PC-9 (cell line): Measurements from ENCODE around the gene SEMA5A. TPM values are rescaled to one million over a fixed set of nuclear protein-coding genes. Genes with fewer than 3 reads are reported as not detected.

Source experiments
- BruUV-seq: library from RNA; stranded (reverse); fragments of 400-500 nt; replicated peaks from 2 replicates; lab custom pipeline; 2021; lab: Mats Ljungman, UMichigan
- CTCF ChIA-PET: fragments of 300-600 bp; sonication (Branson Sonifier 250); formaldehyde crosslinking; loops from one replicate; lab custom pipeline; 2022; ENCODE audit warnings: antibody characterized with exemption; lab: Charles Lee
- POLR2A ChIA-PET: fragments of 300-600 bp; sonication (Branson Sonifier 250); formaldehyde crosslinking; loops from one replicate; lab custom pipeline; 2022; ENCODE audit warnings: antibody characterized with exemption; ENCODE audit not compliant: unreplicated experiment; lab: Charles Lee
- DNase-seq, 2 experiments: peaks; one replicate each; pipeline versions ENCODE4 v3.0.0 to v3.0.0-alpha.2; 2015 to 2022; ENCODE audit warnings: mixed read lengths in 1 of 2
- H2AFZ ChIP-seq: fragments of 200-600 bp; sonication (generic); 2 replicates; pipeline ENCODE4 v1.8.1; 2017; ENCODE audit warnings: antibody characterized with exemption
- H3F3A ChIP-seq: fragments of 200-600 bp; sonication (generic); 2 replicates; pipeline ENCODE4 v1.8.1; 2017; ENCODE audit warnings: antibody characterized with exemption, mild to moderate bottlenecking, low read depth; ENCODE audit not compliant: insufficient read depth
- H3K27ac ChIP-seq: fragments of 200-600 bp; sonication (generic); 2 replicates; pipeline ENCODE4 v1.6.1; 2016; ENCODE audit warnings: mixed run types
- H3K27me3 ChIP-seq: fragments of 200-600 bp; sonication (generic); 2 replicates; pipeline ENCODE4 v1.6.1; 2016; ENCODE audit warnings: low read depth, mixed run types; ENCODE audit not compliant: insufficient read depth
- H3K36me3 ChIP-seq: fragments of 200-600 bp; sonication (generic); 2 replicates; pipeline ENCODE4 v1.6.1; 2016; ENCODE audit warnings: low read depth, mixed run types
- H3K4me1 ChIP-seq: fragments of 200-600 bp; sonication (generic); replicated peaks from 2 replicates; pipeline ENCODE4 v1.6.1; 2016; ENCODE audit warnings: mixed run types; ENCODE audit not compliant: insufficient read depth
- H3K4me2 ChIP-seq: fragments of 200-600 bp; sonication (generic); 2 replicates; pipeline ENCODE4 v1.6.1; 2017; ENCODE audit warnings: mixed run types
- H3K4me3 ChIP-seq: fragments of 200-600 bp; sonication (generic); 2 replicates; pipeline ENCODE4 v1.6.1; 2016; ENCODE audit warnings: mixed run types
- H3K79me2 ChIP-seq: fragments of 200-600 bp; sonication (generic); 2 replicates; pipeline ENCODE4 v1.6.1; 2017; ENCODE audit warnings: low read depth, mixed run types
- H3K9me2 ChIP-seq: fragments of 200-600 bp; sonication (generic); 2 replicates; pipeline ENCODE4 v1.8.1; 2017; ENCODE audit warnings: mild to moderate bottlenecking; ENCODE audit not compliant: insufficient read depth
- H3K9me3 ChIP-seq: fragments of 200-600 bp; sonication (generic); 2 replicates; pipeline ENCODE4 v1.8.1; 2016; ENCODE audit warnings: low read depth; ENCODE audit not compliant: insufficient read depth
- H4K20me1 ChIP-seq: fragments of 200-600 bp; sonication (generic); 2 replicates; pipeline ENCODE4 v1.8.1; 2017; ENCODE audit not compliant: insufficient read depth
- EZH2 ChIP-seq: fragments of 200-600 bp; sonication (generic); IDR thresholded peaks from 2 replicates; pipeline ENCODE4 v1.8.0; 2017; ENCODE audit warnings: antibody characterized with exemption, low read depth
- intact Hi-C: fragments of 100-400 bp; cut with micrococcal nuclease; formaldehyde crosslinking; loops from one replicate; pipeline ENCODE4 v1.10.0; 2022; ENCODE audit not compliant: unreplicated experiment
- total RNA-seq: library from RNA; stranded (reverse); gene quantifications from 2 replicates; pipeline ENCODE4 v1.2.3, GENCODE V29; 2021
- TF ChIP-seq, protein P1 (sequence below): fragments of 200-600 bp; sonication (generic); conservative IDR thresholded peaks from 2 replicates; pipeline ENCODE4 v1.6.1; 2017; ENCODE audit warnings: mixed run types, antibody characterized with exemption, mild to moderate bottlenecking, moderate library complexity

SEMA5A gene
- total RNA-seq, 1 experiment from 2014 or later: not detected

DNA sequence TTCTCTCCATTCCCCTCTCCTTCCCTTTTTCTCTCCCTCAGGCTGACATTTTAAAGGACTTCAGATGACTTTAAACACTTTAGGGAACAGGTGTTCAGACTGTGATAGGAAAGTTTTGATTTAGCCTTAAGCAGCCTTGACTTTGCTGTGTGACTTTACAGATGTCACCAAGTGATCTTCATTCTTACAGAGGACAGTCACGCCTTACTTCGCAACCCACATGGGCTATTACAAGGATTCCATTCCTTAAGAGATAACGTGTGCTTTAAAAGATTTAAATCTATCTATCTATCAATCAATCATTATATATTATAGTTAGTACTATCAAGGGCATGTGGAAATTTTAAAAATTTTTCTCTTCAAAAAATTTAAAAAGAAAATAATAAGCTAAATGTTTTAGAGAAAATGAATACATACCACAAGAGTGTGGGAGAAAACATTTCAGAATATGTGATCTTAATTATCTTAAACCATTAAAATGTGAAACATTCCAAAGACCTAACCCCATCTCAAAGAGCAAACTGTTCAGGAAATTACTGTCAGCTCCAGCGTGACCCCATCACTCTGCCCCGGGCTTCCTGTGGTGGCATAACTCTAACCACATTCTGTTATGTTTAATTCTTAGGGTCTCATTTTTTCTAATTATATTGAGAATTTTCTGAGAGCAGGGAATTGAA, 530.5 kb downstream of the SEMA5A start:
- TF ChIP-seq, protein P1, sequence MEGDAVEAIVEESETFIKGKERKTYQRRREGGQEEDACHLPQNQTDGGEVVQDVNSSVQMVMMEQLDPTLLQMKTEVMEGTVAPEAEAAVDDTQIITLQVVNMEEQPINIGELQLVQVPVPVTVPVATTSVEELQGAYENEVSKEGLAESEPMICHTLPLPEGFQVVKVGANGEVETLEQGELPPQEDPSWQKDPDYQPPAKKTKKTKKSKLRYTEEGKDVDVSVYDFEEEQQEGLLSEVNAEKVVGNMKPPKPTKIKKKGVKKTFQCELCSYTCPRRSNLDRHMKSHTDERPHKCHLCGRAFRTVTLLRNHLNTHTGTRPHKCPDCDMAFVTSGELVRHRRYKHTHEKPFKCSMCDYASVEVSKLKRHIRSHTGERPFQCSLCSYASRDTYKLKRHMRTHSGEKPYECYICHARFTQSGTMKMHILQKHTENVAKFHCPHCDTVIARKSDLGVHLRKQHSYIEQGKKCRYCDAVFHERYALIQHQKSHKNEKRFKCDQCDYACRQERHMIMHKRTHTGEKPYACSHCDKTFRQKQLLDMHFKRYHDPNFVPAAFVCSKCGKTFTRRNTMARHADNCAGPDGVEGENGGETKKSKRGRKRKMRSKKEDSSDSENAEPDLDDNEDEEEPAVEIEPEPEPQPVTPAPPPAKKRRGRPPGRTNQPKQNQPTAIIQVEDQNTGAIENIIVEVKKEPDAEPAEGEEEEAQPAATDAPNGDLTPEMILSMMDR: no peak
- TF ChIP-seq EZH2: no peak
- 0 out of 2 replicates have a peak, but pooled peaks cover 7% of the 10 kb centered on the region for H3K9me3 ChIP-seq
- H3K4me2 ChIP-seq: no peak overlapping the region
- no peaks in the 10 kb centered on the region for H3K36me3 ChIP-seq
- ChIA-PET CTCF (no interaction called here), POLR2A (no interaction called here)
- no peaks in the 10 kb centered on the region for H3K9me2 ChIP-seq
- H2AFZ ChIP-seq: no peak overlapping the region
- no peaks in the 10 kb centered on the region for H4K20me1 ChIP-seq
- H3K4me3 ChIP-seq: no peak overlapping the region
- intact Hi-C loops: no loop called here
- H3F3A ChIP-seq: no peaks in the 10 kb centered on the region
- DNase-seq: no peak
- no peak overlapping the region for H3K27ac ChIP-seq
- no peaks in the 10 kb centered on the region for H3K4me1 ChIP-seq
- no peaks in the 10 kb centered on the region for H3K27me3 ChIP-seq
- no TSS peak for BruUV-seq
- no peaks in the 10 kb centered on the region for H3K79me2 ChIP-seq

DNA sequence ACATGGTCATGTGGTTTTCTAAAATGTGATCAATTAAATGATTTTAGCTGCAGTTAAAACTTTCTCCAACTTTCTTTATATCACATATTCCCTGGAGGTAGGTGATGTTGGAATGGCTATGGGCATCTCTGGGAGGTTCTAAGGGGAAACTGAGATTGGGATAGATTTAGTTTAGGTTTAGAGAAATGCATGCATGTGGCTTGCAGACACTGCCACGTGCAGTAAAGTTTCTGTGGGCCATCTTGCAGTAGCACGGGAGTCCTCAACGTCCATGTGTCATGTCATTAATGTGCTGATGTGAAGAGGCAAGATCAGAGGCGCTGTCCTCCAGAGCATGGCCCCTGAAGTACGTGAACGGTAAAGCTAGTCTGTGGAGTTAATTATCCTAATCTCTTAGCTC, 532.7 kb downstream of the SEMA5A start:
- Histone ChIP-seq H3K27ac (no peak overlapping the region), H3K9me2 (no peaks in the 10 kb centered on the region), H2AFZ (no peak overlapping the region), H3K79me2 (no peaks in the 10 kb centered on the region), H3F3A (no peaks in the 10 kb centered on the region), H3K4me2 (no peak overlapping the region), H3K4me1 (no peaks in the 10 kb centered on the region), H3K36me3 (no peaks in the 10 kb centered on the region), H3K27me3 (peaks cover 11% of the 10 kb centered on the region; the same call in 1 of the 2 replicates), H3K4me3 (no peak overlapping the region), H4K20me1 (no peaks in the 10 kb centered on the region), H3K9me3 (0 out of 2 replicates have a peak, but pooled peaks cover 7% of the 10 kb centered on the region)
- ChIA-PET POLR2A (no interaction called here), CTCF (no interaction called here)
- BruUV-seq: no TSS peak
- intact Hi-C loops: no loop called here
- TF ChIP-seq, protein P1: no peak
- no peak for TF ChIP-seq EZH2
- no peak for DNase-seq

DNA sequence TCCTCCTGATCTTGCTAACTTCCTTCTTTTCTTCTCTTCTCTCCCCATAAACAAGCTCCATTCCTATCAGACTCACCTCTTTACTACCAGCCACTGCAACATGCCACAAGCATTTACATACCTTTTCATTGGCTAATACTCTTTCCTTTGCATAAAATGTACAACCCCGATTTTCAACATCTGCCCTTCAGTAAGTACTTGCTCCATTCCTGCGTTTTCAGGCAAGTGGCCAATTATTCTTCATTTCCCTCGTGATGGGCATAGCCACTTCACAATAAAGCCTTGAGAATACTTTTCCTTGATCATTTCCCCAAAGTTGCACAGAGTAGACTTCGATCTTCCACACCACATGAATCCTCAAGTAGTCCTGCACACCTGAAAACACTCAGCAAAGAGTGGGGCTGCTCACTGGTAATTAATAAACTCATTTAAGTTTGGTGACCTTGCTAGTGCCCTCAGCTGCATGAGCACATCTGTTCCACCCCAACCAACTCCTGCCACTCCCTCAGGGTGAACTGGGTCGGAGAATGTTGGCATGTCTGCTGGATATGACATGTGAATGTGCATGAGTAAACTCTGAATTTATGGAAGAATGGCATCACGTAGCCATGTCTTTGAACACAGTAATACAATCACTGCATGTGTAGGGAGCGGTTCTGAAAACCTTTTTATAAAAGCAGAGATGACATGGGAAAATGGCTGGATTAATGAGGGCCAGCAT, 535.8 kb downstream of the SEMA5A start:
- no peak for DNase-seq
- H3K27me3 ChIP-seq: peaks cover 18% of the 10 kb centered on the region; the same call in 1 of the 2 replicates
- TF ChIP-seq, protein P1: no peak
- TF ChIP-seq EZH2: no peak
- POLR2A ChIA-PET: no interaction called here
- BruUV-seq: no TSS peak
- no peaks in the 10 kb centered on the region for H4K20me1 ChIP-seq
- no peaks in the 10 kb centered on the region for H3K4me1 ChIP-seq
- intact Hi-C loops: no loop called here
- H2AFZ ChIP-seq: no peak overlapping the region
- H3K27ac ChIP-seq: no peak overlapping the region
- no peak overlapping the region for H3K4me2 ChIP-seq
- H3K4me3 ChIP-seq: no peak overlapping the region
- CTCF ChIA-PET: no interaction called here
- H3K79me2 ChIP-seq: no peaks in the 10 kb centered on the region
- H3K9me2 ChIP-seq: no peaks in the 10 kb centered on the region
- 0 out of 2 replicates have a peak, but pooled peaks cover 7% of the 10 kb centered on the region for H3K9me3 ChIP-seq
- H3K36me3 ChIP-seq: no peaks in the 10 kb centered on the region
- no peaks in the 10 kb centered on the region for H3F3A ChIP-seq
